HEK293 (cell line): Measurements from ENCODE around the gene SLFNL1.

ENCODE experiments used
- CTCF ChIA-PET: fragments of 350-600 bp; formaldehyde crosslinking; extraction: SDS; loops from one replicate; lab custom pipeline; 2021; ENCODE audit warnings: antibody characterized with exemption; lab: Yijun Ruan, JAX
- POLR2A ChIA-PET: fragments of 300-600 bp; formaldehyde crosslinking; extraction: SDS; loops from one replicate; lab custom pipeline; 2020; ENCODE audit warnings: antibody characterized with exemption, inconsistent platforms; lab: Yijun Ruan, JAX
- H3K27ac ChIP-seq: fragments of 200-500 bp; sonication (Bioruptor generic); 2 replicates; pipeline ENCODE4 v1.5.1; 2014; ENCODE audit warnings: low read depth, low read length, control low read depth, inconsistent platforms; ENCODE audit errors: extremely low read depth
- H3K36me3 ChIP-seq, 2 experiments: fragments of 200-500 bp in 1 of 2; sonication (Bioruptor generic) in 1 of 2; 1 replicate in 1 of 2; 2 replicates in 1 of 2; pipeline ENCODE4 v1.5.1; 2014 to 2017; ENCODE audit warnings: inconsistent platforms in 2 of 2, low read length in 2 of 2; ENCODE audit not compliant: control insufficient read depth in 2 of 2, insufficient read depth in 1 of 2
- H3K4me1 ChIP-seq: fragments of 200-500 bp; sonication (Bioruptor generic); 2 replicates; pipeline ENCODE4 v1.5.1; 2014; ENCODE audit warnings: mild to moderate bottlenecking, low read length, inconsistent platforms; ENCODE audit not compliant: control insufficient read depth, insufficient read depth
- H3K4me3 ChIP-seq: 2 replicates; pipeline ENCODE4 v1.5.1; 2011; ENCODE audit warnings: low read depth, mild to moderate bottlenecking, control low read depth, low read length, moderate library complexity
- H3K9me3 ChIP-seq: fragments of 200-500 bp; sonication (Bioruptor generic); 2 replicates; pipeline ENCODE4 v1.5.1; 2014; ENCODE audit warnings: low read depth, low read length, inconsistent platforms; ENCODE audit not compliant: control insufficient read depth, insufficient read depth
- EGR2 ChIP-seq: fragments of 450-650 bp; formaldehyde crosslinking; IDR thresholded peaks from 2 replicates; pipeline ENCODE4 v1.5.1; 2016; ENCODE audit warnings: low read depth, missing biosample characterization, missing genetic modification characterization
- HOXA7 ChIP-seq: sonication (generic); formaldehyde crosslinking; IDR thresholded peaks from 2 replicates; pipeline ENCODE4 v1.8.1; 2022; ENCODE audit warnings: missing genetic modification reagents, borderline replicate concordance
- OVOL3 ChIP-seq: fragments of 450-650 bp; formaldehyde crosslinking; IDR thresholded peaks from 2 replicates; pipeline ENCODE4 v1.5.1; 2016; ENCODE audit warnings: missing biosample characterization, missing genetic modification characterization
- YY1 ChIP-seq: fragments of 450-650 bp; formaldehyde crosslinking; IDR thresholded peaks from 2 replicates; pipeline ENCODE4 v1.5.1; 2018; ENCODE audit warnings: missing biosample characterization, missing genetic modification characterization
- ZBTB1 ChIP-seq: fragments of 450-650 bp; formaldehyde crosslinking; IDR thresholded peaks from 2 replicates; pipeline ENCODE4 v1.5.1; 2016; ENCODE audit warnings: missing biosample characterization, missing genetic modification characterization
- ZFHX2 ChIP-seq: fragments of 450-650 bp; formaldehyde crosslinking; conservative IDR thresholded peaks from 2 replicates; pipeline ENCODE4 v1.5.1; 2016; ENCODE audit warnings: missing biosample characterization, missing genetic modification characterization
- ZNF114 ChIP-seq: fragments of 450-650 bp; formaldehyde crosslinking; IDR thresholded peaks from 2 replicates; pipeline ENCODE4 v1.5.0; 2017; ENCODE audit warnings: missing biosample characterization, missing genetic modification characterization
- ZNF146 ChIP-seq: fragments of 450-650 bp; formaldehyde crosslinking; IDR thresholded peaks from 2 replicates; pipeline ENCODE4 v1.5.1; 2016; ENCODE audit warnings: missing biosample characterization, missing genetic modification characterization
- ZNF174 ChIP-seq: fragments of 450-650 bp; formaldehyde crosslinking; IDR thresholded peaks from 2 replicates; pipeline ENCODE4 v1.5.0; 2017; ENCODE audit warnings: missing biosample characterization, mild to moderate bottlenecking, missing genetic modification characterization
- ZNF324 ChIP-seq: fragments of 450-650 bp; formaldehyde crosslinking; IDR thresholded peaks from 2 replicates; pipeline ENCODE4 v1.5.1; 2016; ENCODE audit warnings: missing biosample characterization, missing genetic modification characterization
- ZNF426 ChIP-seq: fragments of 450-650 bp; formaldehyde crosslinking; IDR thresholded peaks from 2 replicates; pipeline ENCODE4 v1.5.1; 2017; ENCODE audit warnings: missing biosample characterization, missing genetic modification characterization, mild to moderate bottlenecking, inconsistent platforms, moderate library complexity
- ZNF560 ChIP-seq: fragments of 450-650 bp; formaldehyde crosslinking; IDR thresholded peaks from 2 replicates; pipeline ENCODE4 v1.5.1; 2017; ENCODE audit warnings: missing biosample characterization, missing genetic modification characterization, borderline replicate concordance
- ZNF571 ChIP-seq: fragments of 450-650 bp; formaldehyde crosslinking; IDR thresholded peaks from 2 replicates; pipeline ENCODE4 v1.5.0; 2017; ENCODE audit warnings: missing biosample characterization, missing genetic modification characterization
- ZNF623 ChIP-seq: fragments of 450-650 bp; formaldehyde crosslinking; IDR thresholded peaks from 2 replicates; pipeline ENCODE4 v1.5.1; 2016; ENCODE audit warnings: missing biosample characterization, missing genetic modification characterization
- ZNF626 ChIP-seq: fragments of 450-650 bp; sonication (Bioruptor Pico); formaldehyde crosslinking; IDR thresholded peaks from 2 replicates; pipeline ENCODE4 v1.5.1; 2018; ENCODE audit warnings: missing biosample characterization, missing genetic modification characterization, inconsistent platforms
- TF ChIP-seq, protein P1 (sequence below): fragments of 450-650 bp; formaldehyde crosslinking; IDR thresholded peaks from 2 replicates; pipeline ENCODE4 v1.5.1; 2016; ENCODE audit warnings: missing biosample characterization, missing genetic modification characterization, borderline replicate concordance
- TF ChIP-seq, protein P2 (sequence below): fragments of 450-650 bp; IDR thresholded peaks from 2 replicates; pipeline ENCODE4 v1.5.1; 2018; ENCODE audit warnings: missing biosample characterization, missing genetic modification characterization
- TF ChIP-seq, protein P3 (sequence below): fragments of 450-650 bp; formaldehyde crosslinking; conservative IDR thresholded peaks from 2 replicates; pipeline ENCODE4 v1.5.1; 2016; ENCODE audit warnings: low read depth, missing biosample characterization, missing genetic modification characterization
- TF ChIP-seq, protein P4 (sequence below): sonication (generic); formaldehyde crosslinking; IDR thresholded peaks from 2 replicates; pipeline ENCODE4 v1.8.1; 2022; ENCODE audit warnings: mild to moderate bottlenecking, moderate library complexity, missing genetic modification reagents
- TF ChIP-seq, protein P5 (sequence below): fragments of 450-650 bp; formaldehyde crosslinking; IDR thresholded peaks from 2 replicates; pipeline ENCODE4 v1.5.1; 2016; ENCODE audit warnings: missing biosample characterization, missing genetic modification characterization

SLFNL1 gene

DNA sequence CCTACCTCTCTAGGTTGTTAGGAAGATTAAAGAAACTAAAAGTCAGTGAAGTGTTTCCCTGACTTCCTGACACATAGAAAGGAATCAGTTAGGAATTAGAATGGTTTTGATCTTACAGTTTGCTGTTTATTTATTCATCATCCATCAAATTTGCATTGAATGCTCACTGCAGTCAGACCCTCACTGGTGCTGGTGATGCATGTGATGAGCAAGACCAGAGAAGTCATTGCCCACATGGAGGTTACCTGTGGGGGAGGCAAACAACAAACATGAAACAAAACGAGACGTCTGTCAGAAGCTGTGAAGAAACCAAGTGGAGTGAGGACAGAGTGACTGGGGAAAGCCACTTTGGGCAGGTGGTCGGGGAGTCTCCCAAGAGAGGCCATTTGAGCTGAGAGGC is 35.6 kb downstream of the SLFNL1 start (continued):
- TF ChIP-seq, protein P1, sequence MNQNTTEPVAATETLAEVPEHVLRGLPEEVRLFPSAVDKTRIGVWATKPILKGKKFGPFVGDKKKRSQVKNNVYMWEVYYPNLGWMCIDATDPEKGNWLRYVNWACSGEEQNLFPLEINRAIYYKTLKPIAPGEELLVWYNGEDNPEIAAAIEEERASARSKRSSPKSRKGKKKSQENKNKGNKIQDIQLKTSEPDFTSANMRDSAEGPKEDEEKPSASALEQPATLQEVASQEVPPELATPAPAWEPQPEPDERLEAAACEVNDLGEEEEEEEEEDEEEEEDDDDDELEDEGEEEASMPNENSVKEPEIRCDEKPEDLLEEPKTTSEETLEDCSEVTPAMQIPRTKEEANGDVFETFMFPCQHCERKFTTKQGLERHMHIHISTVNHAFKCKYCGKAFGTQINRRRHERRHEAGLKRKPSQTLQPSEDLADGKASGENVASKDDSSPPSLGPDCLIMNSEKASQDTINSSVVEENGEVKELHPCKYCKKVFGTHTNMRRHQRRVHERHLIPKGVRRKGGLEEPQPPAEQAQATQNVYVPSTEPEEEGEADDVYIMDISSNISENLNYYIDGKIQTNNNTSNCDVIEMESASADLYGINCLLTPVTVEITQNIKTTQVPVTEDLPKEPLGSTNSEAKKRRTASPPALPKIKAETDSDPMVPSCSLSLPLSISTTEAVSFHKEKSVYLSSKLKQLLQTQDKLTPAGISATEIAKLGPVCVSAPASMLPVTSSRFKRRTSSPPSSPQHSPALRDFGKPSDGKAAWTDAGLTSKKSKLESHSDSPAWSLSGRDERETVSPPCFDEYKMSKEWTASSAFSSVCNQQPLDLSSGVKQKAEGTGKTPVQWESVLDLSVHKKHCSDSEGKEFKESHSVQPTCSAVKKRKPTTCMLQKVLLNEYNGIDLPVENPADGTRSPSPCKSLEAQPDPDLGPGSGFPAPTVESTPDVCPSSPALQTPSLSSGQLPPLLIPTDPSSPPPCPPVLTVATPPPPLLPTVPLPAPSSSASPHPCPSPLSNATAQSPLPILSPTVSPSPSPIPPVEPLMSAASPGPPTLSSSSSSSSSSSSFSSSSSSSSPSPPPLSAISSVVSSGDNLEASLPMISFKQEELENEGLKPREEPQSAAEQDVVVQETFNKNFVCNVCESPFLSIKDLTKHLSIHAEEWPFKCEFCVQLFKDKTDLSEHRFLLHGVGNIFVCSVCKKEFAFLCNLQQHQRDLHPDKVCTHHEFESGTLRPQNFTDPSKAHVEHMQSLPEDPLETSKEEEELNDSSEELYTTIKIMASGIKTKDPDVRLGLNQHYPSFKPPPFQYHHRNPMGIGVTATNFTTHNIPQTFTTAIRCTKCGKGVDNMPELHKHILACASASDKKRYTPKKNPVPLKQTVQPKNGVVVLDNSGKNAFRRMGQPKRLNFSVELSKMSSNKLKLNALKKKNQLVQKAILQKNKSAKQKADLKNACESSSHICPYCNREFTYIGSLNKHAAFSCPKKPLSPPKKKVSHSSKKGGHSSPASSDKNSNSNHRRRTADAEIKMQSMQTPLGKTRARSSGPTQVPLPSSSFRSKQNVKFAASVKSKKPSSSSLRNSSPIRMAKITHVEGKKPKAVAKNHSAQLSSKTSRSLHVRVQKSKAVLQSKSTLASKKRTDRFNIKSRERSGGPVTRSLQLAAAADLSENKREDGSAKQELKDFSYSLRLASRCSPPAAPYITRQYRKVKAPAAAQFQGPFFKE: no peak
- TF ChIP-seq ZNF174 (tag by site-specific recombination): no peak
- no peak for TF ChIP-seq ZNF571
- no peak for TF ChIP-seq EGR2 (tag by site-specific recombination)
- no peak for TF ChIP-seq ZNF114 (tag by site-specific recombination)
- no peak for TF ChIP-seq ZNF560 (tag by site-specific recombination)

DNA sequence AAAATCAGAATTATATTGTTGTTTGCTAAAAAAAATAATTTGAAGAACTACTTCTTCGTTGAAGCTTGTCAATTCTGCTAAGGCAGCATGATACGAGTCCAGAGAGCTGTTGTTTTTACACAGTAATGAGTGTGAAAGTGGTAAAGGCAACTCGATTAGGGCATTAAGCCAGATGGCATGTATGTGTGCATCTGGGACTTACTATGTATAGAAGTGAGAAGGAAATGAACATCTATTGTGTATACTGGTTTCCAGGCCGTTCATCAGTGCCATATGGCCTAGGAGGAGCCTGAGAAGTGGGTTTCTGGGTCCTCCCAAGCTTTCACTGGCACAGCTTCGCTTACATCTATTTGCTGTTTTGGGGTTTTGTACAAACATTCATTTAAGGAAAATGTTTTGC is 36.4 kb downstream of the SLFNL1 start:
- POLR2A ChIA-PET: interaction anchor here (1.7 kb wide), 1 partner anchor 18 kb away, joined by 4 read pairs; no protein-coding TSS in a partner anchor
- H3K36me3 ChIP-seq: peaks cover 21 to 92% of the 10 kb centered on the region in 2 experiments
- H3K9me3 ChIP-seq: no peaks in the 10 kb centered on the region
- no peak overlapping the region for H3K4me3 ChIP-seq
- CTCF ChIA-PET: interaction anchor here (0.7 to 4.0 kb wide), 3 partner anchors 19 to 367 kb away, joined by 3 to 16 read pairs (median 4); no protein-coding TSS in a partner anchor
- no peak overlapping the region for H3K27ac ChIP-seq
- 0 out of 2 replicates have a peak, but pooled peaks cover 4% of the 10 kb centered on the region for H3K4me1 ChIP-seq
- no peak for TF ChIP-seq ZNF426 (tag by site-specific recombination)

DNA sequence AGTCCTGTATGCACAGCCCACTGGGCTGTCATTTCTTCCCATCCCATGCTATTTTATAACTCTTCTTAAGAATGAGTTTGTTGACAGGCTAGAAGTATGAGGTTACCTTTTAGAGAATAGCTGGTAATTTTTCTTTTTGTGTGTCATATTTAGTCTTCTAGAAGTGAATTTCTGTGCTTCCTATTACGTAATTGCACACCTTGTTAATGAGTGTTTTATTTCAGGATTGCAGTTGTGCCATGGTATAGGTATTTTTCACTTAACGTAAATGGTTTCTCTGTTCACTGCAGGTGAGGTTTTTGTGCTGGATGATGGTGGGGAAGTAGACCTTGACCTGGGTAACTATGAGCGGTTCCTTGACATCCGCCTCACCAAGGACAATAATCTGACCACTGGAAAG is 37.0 kb downstream of the SLFNL1 start:
- no peaks in the 10 kb centered on the region for H3K9me3 ChIP-seq
- POLR2A ChIA-PET: no interaction called here
- 0 out of 2 replicates have a peak, but pooled peaks cover 4% of the 10 kb centered on the region for H3K4me1 ChIP-seq
- H3K36me3 ChIP-seq: peaks cover 17 to 85% of the 10 kb centered on the region in 2 experiments
- H3K4me3 ChIP-seq: no peak overlapping the region
- no peak overlapping the region for H3K27ac ChIP-seq
- CTCF ChIA-PET: interaction anchor here (0.6 to 4.0 kb wide), 5 partner anchors 10 to 610 kb away, joined by 3 to 16 read pairs (median 3); no protein-coding TSS in a partner anchor
- TF ChIP-seq ZNF623 (no peak), ZNF324 (tag by site-specific recombination) (no peak), ZBTB1 (tag by site-specific recombination) (no peak), ZFHX2 (tag by site-specific recombination) (no peak), ZNF626 (no peak), HOXA7 (CRISPR knock-in tag) (no peak), YY1 (tag by site-specific recombination) (no peak), ZNF560 (tag by site-specific recombination) (no peak), OVOL3 (tag by site-specific recombination) (no peak), ZNF146 (tag by site-specific recombination) (no peak)
- TF ChIP-seq, protein P2, sequence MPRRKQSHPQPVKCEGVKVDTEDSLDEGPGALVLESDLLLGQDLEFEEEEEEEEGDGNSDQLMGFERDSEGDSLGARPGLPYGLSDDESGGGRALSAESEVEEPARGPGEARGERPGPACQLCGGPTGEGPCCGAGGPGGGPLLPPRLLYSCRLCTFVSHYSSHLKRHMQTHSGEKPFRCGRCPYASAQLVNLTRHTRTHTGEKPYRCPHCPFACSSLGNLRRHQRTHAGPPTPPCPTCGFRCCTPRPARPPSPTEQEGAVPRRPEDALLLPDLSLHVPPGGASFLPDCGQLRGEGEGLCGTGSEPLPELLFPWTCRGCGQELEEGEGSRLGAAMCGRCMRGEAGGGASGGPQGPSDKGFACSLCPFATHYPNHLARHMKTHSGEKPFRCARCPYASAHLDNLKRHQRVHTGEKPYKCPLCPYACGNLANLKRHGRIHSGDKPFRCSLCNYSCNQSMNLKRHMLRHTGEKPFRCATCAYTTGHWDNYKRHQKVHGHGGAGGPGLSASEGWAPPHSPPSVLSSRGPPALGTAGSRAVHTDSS: no peak
- TF ChIP-seq, protein P3, sequence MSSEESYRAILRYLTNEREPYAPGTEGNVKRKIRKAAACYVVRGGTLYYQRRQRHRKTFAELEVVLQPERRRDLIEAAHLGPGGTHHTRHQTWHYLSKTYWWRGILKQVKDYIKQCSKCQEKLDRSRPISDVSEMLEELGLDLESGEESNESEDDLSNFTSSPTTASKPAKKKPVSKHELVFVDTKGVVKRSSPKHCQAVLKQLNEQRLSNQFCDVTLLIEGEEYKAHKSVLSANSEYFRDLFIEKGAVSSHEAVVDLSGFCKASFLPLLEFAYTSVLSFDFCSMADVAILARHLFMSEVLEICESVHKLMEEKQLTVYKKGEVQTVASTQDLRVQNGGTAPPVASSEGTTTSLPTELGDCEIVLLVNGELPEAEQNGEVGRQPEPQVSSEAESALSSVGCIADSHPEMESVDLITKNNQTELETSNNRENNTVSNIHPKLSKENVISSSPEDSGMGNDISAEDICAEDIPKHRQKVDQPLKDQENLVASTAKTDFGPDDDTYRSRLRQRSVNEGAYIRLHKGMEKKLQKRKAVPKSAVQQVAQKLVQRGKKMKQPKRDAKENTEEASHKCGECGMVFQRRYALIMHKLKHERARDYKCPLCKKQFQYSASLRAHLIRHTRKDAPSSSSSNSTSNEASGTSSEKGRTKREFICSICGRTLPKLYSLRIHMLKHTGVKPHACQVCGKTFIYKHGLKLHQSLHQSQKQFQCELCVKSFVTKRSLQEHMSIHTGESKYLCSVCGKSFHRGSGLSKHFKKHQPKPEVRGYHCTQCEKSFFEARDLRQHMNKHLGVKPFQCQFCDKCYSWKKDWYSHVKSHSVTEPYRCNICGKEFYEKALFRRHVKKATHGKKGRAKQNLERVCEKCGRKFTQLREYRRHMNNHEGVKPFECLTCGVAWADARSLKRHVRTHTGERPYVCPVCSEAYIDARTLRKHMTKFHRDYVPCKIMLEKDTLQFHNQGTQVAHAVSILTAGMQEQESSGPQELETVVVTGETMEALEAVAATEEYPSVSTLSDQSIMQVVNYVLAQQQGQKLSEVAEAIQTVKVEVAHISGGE (tag by site-specific recombination): no peak
- TF ChIP-seq, protein P4, sequence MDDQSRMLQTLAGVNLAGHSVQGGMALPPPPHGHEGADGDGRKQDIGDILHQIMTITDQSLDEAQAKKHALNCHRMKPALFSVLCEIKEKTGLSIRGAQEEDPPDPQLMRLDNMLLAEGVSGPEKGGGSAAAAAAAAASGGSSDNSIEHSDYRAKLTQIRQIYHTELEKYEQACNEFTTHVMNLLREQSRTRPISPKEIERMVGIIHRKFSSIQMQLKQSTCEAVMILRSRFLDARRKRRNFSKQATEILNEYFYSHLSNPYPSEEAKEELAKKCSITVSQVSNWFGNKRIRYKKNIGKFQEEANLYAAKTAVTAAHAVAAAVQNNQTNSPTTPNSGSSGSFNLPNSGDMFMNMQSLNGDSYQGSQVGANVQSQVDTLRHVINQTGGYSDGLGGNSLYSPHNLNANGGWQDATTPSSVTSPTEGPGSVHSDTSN: no peak
- TF ChIP-seq, protein P5, sequence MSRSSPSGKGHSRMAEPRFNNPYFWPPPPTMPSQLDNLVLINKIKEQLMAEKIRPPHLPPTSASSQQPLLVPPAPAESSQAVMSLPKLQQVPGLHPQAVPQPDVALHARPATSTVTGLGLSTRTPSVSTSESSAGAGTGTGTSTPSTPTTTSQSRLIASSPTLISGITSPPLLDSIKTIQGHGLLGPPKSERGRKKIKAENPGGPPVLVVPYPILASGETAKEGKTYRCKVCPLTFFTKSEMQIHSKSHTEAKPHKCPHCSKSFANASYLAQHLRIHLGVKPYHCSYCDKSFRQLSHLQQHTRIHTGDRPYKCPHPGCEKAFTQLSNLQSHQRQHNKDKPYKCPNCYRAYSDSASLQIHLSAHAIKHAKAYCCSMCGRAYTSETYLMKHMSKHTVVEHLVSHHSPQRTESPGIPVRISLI (tag by site-specific recombination): no peak
